HepG2 (cell line): ENCODE data around the gene MAP1LC3A. TPM values are rescaled to one million over a fixed set of nuclear protein-coding genes. Genes with fewer than 3 reads are reported as not detected.

Experiments used
- FIP1L1 ChIP-seq: fragments of 200-400 bp; formaldehyde crosslinking; IDR thresholded peaks from 2 replicates; pipeline ENCODE4 v1.6.1; 2018; ENCODE audit warnings: low read depth, mild to moderate bottlenecking, low read length, moderate library complexity, borderline replicate concordance; ENCODE audit not compliant: insufficient read depth
- GPN1 ChIP-seq: sonication (generic); formaldehyde crosslinking; IDR thresholded peaks from 2 replicates; pipeline ENCODE4 v1.5.1; 2020; ENCODE audit warnings: missing genetic modification reagents, borderline replicate concordance
- HOXD1 ChIP-seq: sonication (generic); formaldehyde crosslinking; IDR thresholded peaks from 2 replicates; pipeline ENCODE4 v1.5.0; 2020; ENCODE audit warnings: missing genetic modification reagents
- KDM1A ChIP-seq: IDR thresholded peaks from 2 replicates; pipeline ENCODE4 v1.6.1; 2016; ENCODE audit warnings: missing compliant biosample characterization
- NONO ChIP-seq, 2 experiments: fragments of 450-650 bp in 1 of 2; sonication (generic) in 1 of 2; formaldehyde crosslinking in 1 of 2; IDR thresholded peaks in 1 of 2; conservative IDR thresholded peaks in 1 of 2; 2 replicates each; pipeline versions ENCODE4 v1.6.1 to v1.8.0; 2017 to 2022; ENCODE audit warnings: mild to moderate bottlenecking in 1 of 2, missing genetic modification reagents in 1 of 2, moderate library complexity in 1 of 2
- SMARCC2 ChIP-seq: fragments of 450-650 bp; IDR thresholded peaks from 2 replicates; pipeline ENCODE4 v1.6.1; 2017; ENCODE audit warnings: antibody characterized with exemption, mild to moderate bottlenecking
- SP140L ChIP-seq: sonication (generic); formaldehyde crosslinking; IDR thresholded peaks from 2 replicates; pipeline ENCODE4 v1.4.0; 2020; ENCODE audit warnings: missing genetic modification reagents, borderline replicate concordance
- TP53 ChIP-seq: sonication (generic); formaldehyde crosslinking; conservative IDR thresholded peaks from 2 replicates; pipeline ENCODE4 v1.4.0; 2020; ENCODE audit warnings: missing genetic modification reagents
- ZFX ChIP-seq: sonication (generic); formaldehyde crosslinking; IDR thresholded peaks from 2 replicates; pipeline ENCODE4 v1.4.0; 2020; ENCODE audit warnings: mild to moderate bottlenecking, low read depth, missing genetic modification reagents, moderate library complexity
- ZSCAN22 ChIP-seq: sonication (generic); formaldehyde crosslinking; IDR thresholded peaks from 2 replicates; pipeline ENCODE4 v1.4.0; 2020; ENCODE audit warnings: mild to moderate bottlenecking, missing genetic modification reagents
- ZZZ3 ChIP-seq: sonication (generic); formaldehyde crosslinking; IDR thresholded peaks from 2 replicates; pipeline ENCODE4 v1.4.0; 2020; ENCODE audit warnings: missing genetic modification reagents, mild to moderate bottlenecking, borderline replicate concordance
- polyA plus RNA-seq, 8 experiments: library from polyadenylated mRNA; depleted of rRNA in 3 of 8; stranded (reverse) in 7 of 8; unstranded in 1 of 8; fragments of >200 nt; fragmentation: Illumina TruSeq in 4 of 8; extraction: Trizol in 4 of 8; gene quantifications; 2 replicates each; pipeline versions ENCODE4 v1.2.1 to v1.2.3, GENCODE V29; 2011 to 2016; ENCODE audit warnings: low read depth in 4 of 8, missing spikeins in 1 of 8, mixed read lengths in 1 of 8; ENCODE audit not compliant: insufficient read depth in 1 of 8
- total RNA-seq, 5 experiments: library from RNA; depleted of rRNA; stranded (reverse); fragments of >200 nt; fragmentation: Illumina TruSeq; extraction: Trizol; gene quantifications; 2 replicates each; pipeline ENCODE4 v1.2.3, GENCODE V29; 2016; ENCODE audit warnings: low read depth in 1 of 5
- TF ChIP-seq, protein P1 (sequence below), 2 experiments: IDR thresholded peaks; 2 replicates each; pipeline ENCODE4 v1.6.1; 2011 to 2012; ENCODE audit warnings: low read length in 2 of 2, borderline replicate concordance in 1 of 2, low read depth in 1 of 2, mild to moderate bottlenecking in 1 of 2, moderate library complexity in 1 of 2
- TF ChIP-seq, protein P2 (sequence below): sonication (generic); formaldehyde crosslinking; IDR thresholded peaks from 2 replicates; pipeline ENCODE4 v1.4.0; 2020; ENCODE audit warnings: mild to moderate bottlenecking, low read depth, missing genetic modification reagents
- TF ChIP-seq, protein P3 (sequence below): sonication (generic); formaldehyde crosslinking; IDR thresholded peaks from 2 replicates; pipeline ENCODE4 v1.8.1; 2023; ENCODE audit warnings: mild to moderate bottlenecking, missing genetic modification reagents
- TF ChIP-seq, protein P4 (sequence below): sonication (generic); formaldehyde crosslinking; IDR thresholded peaks from 2 replicates; pipeline ENCODE4 v1.4.0; 2020; ENCODE audit warnings: missing genetic modification reagents
- TF ChIP-seq, protein P5 (sequence below): fragments of 450-650 bp; IDR thresholded peaks from 2 replicates; pipeline ENCODE4 v1.6.1; 2017; ENCODE audit warnings: mild to moderate bottlenecking

MAP1LC3A gene
- total and polyA plus RNA-seq, 2 of the 13 experiments (the other 11 are each of a cell fraction or from before 2014, with no cell fraction given), result not detected

DNA sequence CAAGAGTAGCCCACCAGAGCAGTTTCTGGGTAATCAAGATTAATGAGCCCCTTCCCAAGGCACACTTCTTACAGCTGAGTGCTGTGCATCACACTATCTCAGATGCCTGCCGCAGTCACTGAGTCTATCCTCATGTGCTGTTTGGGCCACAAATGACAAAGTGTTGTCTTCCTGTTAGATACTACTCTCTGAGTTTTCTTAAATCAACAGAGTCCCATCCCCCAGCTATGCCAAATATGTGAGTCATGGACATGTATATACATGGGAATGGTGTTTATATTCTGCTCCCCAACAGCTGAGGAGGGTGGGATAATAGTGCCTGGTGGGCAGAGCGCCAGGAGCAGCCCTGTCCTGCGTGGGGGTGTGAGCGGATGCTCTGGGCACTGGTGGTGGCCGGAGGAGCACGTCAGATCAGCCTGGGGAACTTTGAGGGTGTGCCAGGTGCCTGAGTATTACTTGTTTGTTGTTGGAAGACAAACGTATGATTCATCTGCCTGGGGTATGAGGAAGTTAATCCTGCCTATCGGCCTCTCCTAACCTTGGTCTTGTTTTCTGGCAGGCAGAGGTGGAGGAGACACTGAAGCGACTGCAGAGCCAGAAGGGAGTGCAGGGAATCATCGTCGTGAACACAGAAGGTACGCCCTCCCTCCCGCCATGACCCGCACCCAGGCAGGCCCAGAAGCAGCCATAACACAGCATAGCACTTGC is 32.7 kb upstream of the MAP1LC3A start (continued):
- TF ChIP-seq, protein P1, sequence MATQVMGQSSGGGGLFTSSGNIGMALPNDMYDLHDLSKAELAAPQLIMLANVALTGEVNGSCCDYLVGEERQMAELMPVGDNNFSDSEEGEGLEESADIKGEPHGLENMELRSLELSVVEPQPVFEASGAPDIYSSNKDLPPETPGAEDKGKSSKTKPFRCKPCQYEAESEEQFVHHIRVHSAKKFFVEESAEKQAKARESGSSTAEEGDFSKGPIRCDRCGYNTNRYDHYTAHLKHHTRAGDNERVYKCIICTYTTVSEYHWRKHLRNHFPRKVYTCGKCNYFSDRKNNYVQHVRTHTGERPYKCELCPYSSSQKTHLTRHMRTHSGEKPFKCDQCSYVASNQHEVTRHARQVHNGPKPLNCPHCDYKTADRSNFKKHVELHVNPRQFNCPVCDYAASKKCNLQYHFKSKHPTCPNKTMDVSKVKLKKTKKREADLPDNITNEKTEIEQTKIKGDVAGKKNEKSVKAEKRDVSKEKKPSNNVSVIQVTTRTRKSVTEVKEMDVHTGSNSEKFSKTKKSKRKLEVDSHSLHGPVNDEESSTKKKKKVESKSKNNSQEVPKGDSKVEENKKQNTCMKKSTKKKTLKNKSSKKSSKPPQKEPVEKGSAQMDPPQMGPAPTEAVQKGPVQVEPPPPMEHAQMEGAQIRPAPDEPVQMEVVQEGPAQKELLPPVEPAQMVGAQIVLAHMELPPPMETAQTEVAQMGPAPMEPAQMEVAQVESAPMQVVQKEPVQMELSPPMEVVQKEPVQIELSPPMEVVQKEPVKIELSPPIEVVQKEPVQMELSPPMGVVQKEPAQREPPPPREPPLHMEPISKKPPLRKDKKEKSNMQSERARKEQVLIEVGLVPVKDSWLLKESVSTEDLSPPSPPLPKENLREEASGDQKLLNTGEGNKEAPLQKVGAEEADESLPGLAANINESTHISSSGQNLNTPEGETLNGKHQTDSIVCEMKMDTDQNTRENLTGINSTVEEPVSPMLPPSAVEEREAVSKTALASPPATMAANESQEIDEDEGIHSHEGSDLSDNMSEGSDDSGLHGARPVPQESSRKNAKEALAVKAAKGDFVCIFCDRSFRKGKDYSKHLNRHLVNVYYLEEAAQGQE (IDR thresholded peaks at IDR 0.05; ENCODE audit: borderline replicate concordance in 1 of 2, low read depth in 1 of 2, low read length in 2 of 2), result no peak
- TF ChIP-seq SMARCC2, result no peak; the same call in 1 of the 2 replicates
- no peak for TF ChIP-seq FIP1L1
- peak; percentile 81; the same call in 1 of the 2 replicates for TF ChIP-seq HOXD1 (CRISPR knock-in tag)
- TF ChIP-seq NONO (IDR thresholded peaks at IDR 0.05), result no peak
- peak; percentile 71 for TF ChIP-seq NONO (CRISPR knock-in tag; conservative IDR thresholded peaks at IDR 0.05)
- peak; percentile 78; the same call in 1 of the 2 replicates for TF ChIP-seq TP53 (CRISPR knock-in tag)
- TF ChIP-seq ZSCAN22 (CRISPR knock-in tag), result no peak
- TF ChIP-seq GPN1 (CRISPR knock-in tag), result no peak
- TF ChIP-seq, protein P2, sequence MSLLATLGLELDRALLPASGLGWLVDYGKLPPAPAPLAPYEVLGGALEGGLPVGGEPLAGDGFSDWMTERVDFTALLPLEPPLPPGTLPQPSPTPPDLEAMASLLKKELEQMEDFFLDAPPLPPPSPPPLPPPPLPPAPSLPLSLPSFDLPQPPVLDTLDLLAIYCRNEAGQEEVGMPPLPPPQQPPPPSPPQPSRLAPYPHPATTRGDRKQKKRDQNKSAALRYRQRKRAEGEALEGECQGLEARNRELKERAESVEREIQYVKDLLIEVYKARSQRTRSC (CRISPR knock-in tag), result 0 out of 2 replicates have a peak, but pooled peaks have one; percentile 76
- TF ChIP-seq, protein P3, sequence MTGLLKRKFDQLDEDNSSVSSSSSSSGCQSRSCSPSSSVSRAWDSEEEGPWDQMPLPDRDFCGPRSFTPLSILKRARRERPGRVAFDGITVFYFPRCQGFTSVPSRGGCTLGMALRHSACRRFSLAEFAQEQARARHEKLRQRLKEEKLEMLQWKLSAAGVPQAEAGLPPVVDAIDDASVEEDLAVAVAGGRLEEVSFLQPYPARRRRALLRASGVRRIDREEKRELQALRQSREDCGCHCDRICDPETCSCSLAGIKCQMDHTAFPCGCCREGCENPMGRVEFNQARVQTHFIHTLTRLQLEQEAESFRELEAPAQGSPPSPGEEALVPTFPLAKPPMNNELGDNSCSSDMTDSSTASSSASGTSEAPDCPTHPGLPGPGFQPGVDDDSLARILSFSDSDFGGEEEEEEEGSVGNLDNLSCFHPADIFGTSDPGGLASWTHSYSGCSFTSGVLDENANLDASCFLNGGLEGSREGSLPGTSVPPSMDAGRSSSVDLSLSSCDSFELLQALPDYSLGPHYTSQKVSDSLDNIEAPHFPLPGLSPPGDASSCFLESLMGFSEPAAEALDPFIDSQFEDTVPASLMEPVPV, result peak; percentile 74
- no peak for TF ChIP-seq SP140L (CRISPR knock-in tag)
- TF ChIP-seq, protein P4, sequence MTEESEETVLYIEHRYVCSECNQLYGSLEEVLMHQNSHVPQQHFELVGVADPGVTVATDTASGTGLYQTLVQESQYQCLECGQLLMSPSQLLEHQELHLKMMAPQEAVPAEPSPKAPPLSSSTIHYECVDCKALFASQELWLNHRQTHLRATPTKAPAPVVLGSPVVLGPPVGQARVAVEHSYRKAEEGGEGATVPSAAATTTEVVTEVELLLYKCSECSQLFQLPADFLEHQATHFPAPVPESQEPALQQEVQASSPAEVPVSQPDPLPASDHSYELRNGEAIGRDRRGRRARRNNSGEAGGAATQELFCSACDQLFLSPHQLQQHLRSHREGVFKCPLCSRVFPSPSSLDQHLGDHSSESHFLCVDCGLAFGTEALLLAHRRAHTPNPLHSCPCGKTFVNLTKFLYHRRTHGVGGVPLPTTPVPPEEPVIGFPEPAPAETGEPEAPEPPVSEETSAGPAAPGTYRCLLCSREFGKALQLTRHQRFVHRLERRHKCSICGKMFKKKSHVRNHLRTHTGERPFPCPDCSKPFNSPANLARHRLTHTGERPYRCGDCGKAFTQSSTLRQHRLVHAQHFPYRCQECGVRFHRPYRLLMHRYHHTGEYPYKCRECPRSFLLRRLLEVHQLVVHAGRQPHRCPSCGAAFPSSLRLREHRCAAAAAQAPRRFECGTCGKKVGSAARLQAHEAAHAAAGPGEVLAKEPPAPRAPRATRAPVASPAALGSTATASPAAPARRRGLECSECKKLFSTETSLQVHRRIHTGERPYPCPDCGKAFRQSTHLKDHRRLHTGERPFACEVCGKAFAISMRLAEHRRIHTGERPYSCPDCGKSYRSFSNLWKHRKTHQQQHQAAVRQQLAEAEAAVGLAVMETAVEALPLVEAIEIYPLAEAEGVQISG (CRISPR knock-in tag), result peak; percentile 68; the same call in 1 of the 2 replicates
- peak; percentile 45 for TF ChIP-seq ZFX (CRISPR knock-in tag)
- TF ChIP-seq, protein P5, sequence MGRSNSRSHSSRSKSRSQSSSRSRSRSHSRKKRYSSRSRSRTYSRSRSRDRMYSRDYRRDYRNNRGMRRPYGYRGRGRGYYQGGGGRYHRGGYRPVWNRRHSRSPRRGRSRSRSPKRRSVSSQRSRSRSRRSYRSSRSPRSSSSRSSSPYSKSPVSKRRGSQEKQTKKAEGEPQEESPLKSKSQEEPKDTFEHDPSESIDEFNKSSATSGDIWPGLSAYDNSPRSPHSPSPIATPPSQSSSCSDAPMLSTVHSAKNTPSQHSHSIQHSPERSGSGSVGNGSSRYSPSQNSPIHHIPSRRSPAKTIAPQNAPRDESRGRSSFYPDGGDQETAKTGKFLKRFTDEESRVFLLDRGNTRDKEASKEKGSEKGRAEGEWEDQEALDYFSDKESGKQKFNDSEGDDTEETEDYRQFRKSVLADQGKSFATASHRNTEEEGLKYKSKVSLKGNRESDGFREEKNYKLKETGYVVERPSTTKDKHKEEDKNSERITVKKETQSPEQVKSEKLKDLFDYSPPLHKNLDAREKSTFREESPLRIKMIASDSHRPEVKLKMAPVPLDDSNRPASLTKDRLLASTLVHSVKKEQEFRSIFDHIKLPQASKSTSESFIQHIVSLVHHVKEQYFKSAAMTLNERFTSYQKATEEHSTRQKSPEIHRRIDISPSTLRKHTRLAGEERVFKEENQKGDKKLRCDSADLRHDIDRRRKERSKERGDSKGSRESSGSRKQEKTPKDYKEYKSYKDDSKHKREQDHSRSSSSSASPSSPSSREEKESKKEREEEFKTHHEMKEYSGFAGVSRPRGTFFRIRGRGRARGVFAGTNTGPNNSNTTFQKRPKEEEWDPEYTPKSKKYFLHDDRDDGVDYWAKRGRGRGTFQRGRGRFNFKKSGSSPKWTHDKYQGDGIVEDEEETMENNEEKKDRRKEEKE, result no peak
- peak; percentile 55; the same call in 1 of the 2 replicates for TF ChIP-seq KDM1A
- TF ChIP-seq ZZZ3 (CRISPR knock-in tag), result 0 out of 2 replicates have a peak, but pooled peaks have one; percentile 25
